Activated T-cell treated with anti-CD3 and anti-CD28 coated beads, Interleukin-2, amount 50 U/mL, for 72 hours (primary cell): ENCODE measurements around the gene TAF9. TPM values are rescaled to one million over a fixed set of nuclear protein-coding genes. Genes with fewer than 3 reads are reported as not detected.
A peak's percentile ranks its signal among the peaks of the same experiment; 100 is the strongest.

Source experiments
- ATAC-seq, 2 donors: fragments of 150-1000 bp; cut with Tn5 transposase; replicated peaks in 1 of 2; 2 replicates each; pipeline ENCODE4 v1.10.0; 2021; ENCODE audit warnings: moderate library complexity in 2 of 2, mild to moderate bottlenecking in 1 of 2
- DNase-seq, 2 donors: peaks; one replicate each; pipeline ENCODE4 v3.0.0; 2021 to 2022; ENCODE audit warnings: mixed read lengths in 1 of 2
- H3K27ac Mint-ChIP-seq: one replicate; pipeline ENCODE4 v1.8.0; 2022; ENCODE audit warnings: mild to moderate bottlenecking, moderate library complexity, mixed read lengths
- H3K27me3 Mint-ChIP-seq: one replicate; pipeline ENCODE4 v1.8.0; 2022; ENCODE audit warnings: low read depth, mixed read lengths
- H3K36me3 Mint-ChIP-seq, 2 donors: one replicate each; pipeline ENCODE4 v1.8.0; 2022; ENCODE audit warnings: mixed read lengths in 2 of 2, mild to moderate bottlenecking in 1 of 2; ENCODE audit not compliant: insufficient read depth in 2 of 2
- H3K4me1 Mint-ChIP-seq: one replicate; pipeline ENCODE4 v1.8.0; 2022; ENCODE audit warnings: low read depth, mixed read lengths
- H3K4me3 Mint-ChIP-seq, 2 donors: one replicate each; pipeline ENCODE4 v1.8.0; 2022; ENCODE audit warnings: mild to moderate bottlenecking in 2 of 2, mixed read lengths in 2 of 2, moderate library complexity in 2 of 2
- H3K9me3 Mint-ChIP-seq, 2 donors: one replicate each; pipeline ENCODE4 v1.8.0; 2022; ENCODE audit warnings: mixed read lengths in 2 of 2
- total RNA-seq, 2 donors: library from RNA; stranded (reverse); gene quantifications; one replicate each; pipeline ENCODE4 v1.2.3, GENCODE V29; 2022

The TAF9 gene
- total RNA-seq, 2 donors from 2014 or later = 78.4 to 85.1 TPM

- Mint-ChIP-seq H3K9me3 (peaks cover 0 to 1% of the 10 kb centered on the region in 2 donors), H3K36me3 (peaks cover 0 to 2% of the 10 kb centered on the region in 2 donors), H3K27ac (peak overlapping the region; percentile 83), H3K4me1 (peaks cover 29% of the 10 kb centered on the region), H3K27me3 (no peaks in the 10 kb centered on the region), H3K4me3 (peak overlapping the region; percentile 86 to 92)
- ATAC-seq (no peak), DNase-seq (no peak)
Measured at GRCh38 chr5:69331528-69332445, 37.5 kb downstream of the TAF9 start.

- no peak for ATAC-seq
- H3K9me3 Mint-ChIP-seq = peaks cover 0 to 1% of the 10 kb centered on the region in 2 donors
- H3K4me3 Mint-ChIP-seq = no peak overlapping the region
- DNase-seq = no peak
- H3K36me3 Mint-ChIP-seq = peaks cover 0 to 2% of the 10 kb centered on the region in 2 donors
- peaks cover 36% of the 10 kb centered on the region for H3K4me1 Mint-ChIP-seq
- H3K27me3 Mint-ChIP-seq = no peaks in the 10 kb centered on the region
- H3K27ac Mint-ChIP-seq = no peak overlapping the region
Measured at GRCh38 chr5:69329905-69330489, 39.3 kb downstream of the TAF9 start.

- Mint-ChIP-seq H3K36me3 (no peaks in the 10 kb centered on the region), H3K4me1 (peaks cover 12% of the 10 kb centered on the region), H3K4me3 (no peak overlapping the region), H3K27me3 (no peaks in the 10 kb centered on the region), H3K27ac (no peak overlapping the region), H3K9me3 (no peaks in the 10 kb centered on the region)
- DNase-seq (no peak), ATAC-seq (no peak)
Measured at GRCh38 chr5:69326365-69326764, 43.0 kb downstream of the TAF9 start.

- DNase-seq = no peak
- peaks cover 0 to 14% of the 10 kb centered on the region in 2 donors for H3K36me3 Mint-ChIP-seq
- no peak overlapping the region for H3K4me3 Mint-ChIP-seq
- H3K27me3 Mint-ChIP-seq = no peaks in the 10 kb centered on the region
- no peaks in the 10 kb centered on the region for H3K9me3 Mint-ChIP-seq
- no peaks in the 10 kb centered on the region for H3K4me1 Mint-ChIP-seq
- no peak for ATAC-seq
- H3K27ac Mint-ChIP-seq = no peak overlapping the region
Measured at GRCh38 chr5:69317391-69317790, 51.9 kb downstream of the TAF9 start.

GRCh38 chr5:69315972-69316371, 53.3 kb downstream of the TAF9 start:
- Mint-ChIP-seq H3K36me3 (peaks cover 0 to 15% of the 10 kb centered on the region in 2 donors), H3K9me3 (no peaks in the 10 kb centered on the region)

More at GRCh38 chr5:69315972-69316371, 53.3 kb downstream of the TAF9 start:
- H3K27me3 Mint-ChIP-seq = no peaks in the 10 kb centered on the region
- H3K4me1 Mint-ChIP-seq = no peaks in the 10 kb centered on the region
- H3K4me3 Mint-ChIP-seq = no peak overlapping the region
- DNase-seq = no peak
- H3K27ac Mint-ChIP-seq = no peak overlapping the region
- no peak for ATAC-seq

Other genes with a start within 250 kb of the TAF9 start
- 100 to 1,000 TPM; 117 to 128 TPM for gene CCNB1, start 202.4 kb downstream of the TAF9 start, total RNA-seq
- gene CENPH, start 179.9 kb downstream of the TAF9 start, total RNA-seq = 10 to 100 TPM; 47.3 to 49.6 TPM
- 10 to 100 TPM; 52.2 to 67.3 TPM for gene CDK7, start 134.6 kb downstream of the TAF9 start, total RNA-seq
- 10 to 100 TPM; 10.6 to 12.6 TPM for gene CCDC125, start 36.7 kb downstream of the TAF9 start, total RNA-seq
- gene AK6, start within 50 bp of the TAF9 start, total RNA-seq = 10 to 100 TPM; 56.9 to 64.4 TPM
- 10 to 100 TPM; 33.2 to 37.4 TPM for gene RAD17, start 298 bp upstream of the TAF9 start, total RNA-seq
- under 1 TPM; 0.74 to 0.76 TPM for gene MARVELD2, start 45.6 kb upstream of the TAF9 start, total RNA-seq
- 1 to 10 TPM in 1 of 2 donors, under 1 TPM in 1; 0.62 to 2.8 TPM for gene OCLN, start 123.3 kb upstream of the TAF9 start, total RNA-seq
- gene GTF2H2C, start 190.7 kb upstream of the TAF9 start, total RNA-seq = 10 to 100 TPM; 44.4 to 54.3 TPM